Calu3 (cell line): ENCODE results near the gene SS18L1. TPM values are rescaled to one million over a fixed set of nuclear protein-coding genes. Genes with fewer than 3 reads are reported as not detected.

Experiments
- BruUV-seq: library from RNA; stranded (reverse); fragments of 400-500 nt; replicated peaks from 2 replicates; lab custom pipeline; 2021; lab: Mats Ljungman, UMichigan
- CTCF ChIA-PET: fragments of 300-600 bp; sonication (Branson Sonifier 250); formaldehyde crosslinking; loops from one replicate; lab custom pipeline; 2022; ENCODE audit warnings: antibody characterized with exemption; lab: Charles Lee
- DNase-seq: peaks from one replicate; pipeline ENCODE4 v3.0.0; 2022
- H3K27ac Mint-ChIP-seq: one replicate; pipeline ENCODE4 v1.8.0; 2022; ENCODE audit warnings: mixed read lengths; ENCODE audit not compliant: unreplicated experiment
- H3K27me3 Mint-ChIP-seq: one replicate; pipeline ENCODE4 v1.8.0; 2022; ENCODE audit warnings: mixed read lengths; ENCODE audit not compliant: unreplicated experiment
- H3K36me3 Mint-ChIP-seq: one replicate; pipeline ENCODE4 v1.8.0; 2022; ENCODE audit warnings: mild to moderate bottlenecking, moderate library complexity, mixed read lengths; ENCODE audit not compliant: insufficient read depth, unreplicated experiment
- H3K4me1 Mint-ChIP-seq: one replicate; pipeline ENCODE4 v1.8.0; 2022; ENCODE audit warnings: mild to moderate bottlenecking, low read depth, mixed read lengths; ENCODE audit not compliant: unreplicated experiment
- H3K4me3 Mint-ChIP-seq: one replicate; pipeline ENCODE4 v1.8.0; 2022; ENCODE audit warnings: mild to moderate bottlenecking, low read depth, moderate library complexity, mixed read lengths; ENCODE audit not compliant: unreplicated experiment
- H3K9me3 Mint-ChIP-seq: one replicate; pipeline ENCODE4 v1.8.0; 2022; ENCODE audit warnings: low read depth, mixed read lengths; ENCODE audit not compliant: unreplicated experiment
- CTCF ChIP-seq: fragments of 200-600 bp; IDR thresholded peaks from one replicate; pipeline ENCODE4 v1.8.0; 2022; ENCODE audit warnings: antibody characterized with exemption; ENCODE audit not compliant: unreplicated experiment
- intact Hi-C: fragments of 100-400 bp; cut with micrococcal nuclease; formaldehyde crosslinking; loops from one replicate; pipeline ENCODE4 v1.10.0; 2022; ENCODE audit not compliant: unreplicated experiment
- total RNA-seq: library from RNA; stranded (reverse); gene quantifications from 2 replicates; pipeline ENCODE4 v1.2.3, GENCODE V29; 2022

SS18L1 gene
- total RNA-seq, 1 experiment from 2014 or later = 47.4 TPM

- Mint-ChIP-seq H3K4me3 (no peak overlapping the region), H3K4me1 (peaks cover 14% of the 10 kb centered on the region), H3K27ac (no peak overlapping the region), H3K9me3 (no peaks in the 10 kb centered on the region), H3K36me3 (peaks cover 5% of the 10 kb centered on the region), H3K27me3 (peaks cover 51% of the 10 kb centered on the region)
- intact Hi-C loops = no loop called here
- BruUV-seq = no TSS peak
- no peak for TF ChIP-seq CTCF
- CTCF ChIA-PET = no interaction called here
- no peak for DNase-seq
Measured at GRCh38 chr20:62227591-62227976, 84.0 kb downstream of the SS18L1 start.

GRCh38 chr20:62227977-62228958, 84.7 kb downstream of the SS18L1 start:
- Mint-ChIP-seq H3K4me3 (no peak overlapping the region), H3K9me3 (no peaks in the 10 kb centered on the region), H3K4me1 (peaks cover 15% of the 10 kb centered on the region), H3K36me3 (peaks cover 5% of the 10 kb centered on the region), H3K27ac (no peak overlapping the region), H3K27me3 (peaks cover 44% of the 10 kb centered on the region)
- peak; percentile 43 for DNase-seq
- intact Hi-C loops = no loop called here
- TF ChIP-seq CTCF = peak; percentile 27
- BruUV-seq = no TSS peak
- CTCF ChIA-PET = no interaction called here

GRCh38 chr20:62228982-62229545, 85.5 kb downstream of the SS18L1 start:
- H3K36me3 Mint-ChIP-seq = peaks cover 5% of the 10 kb centered on the region
- BruUV-seq = no TSS peak
- no peak overlapping the region for H3K27ac Mint-ChIP-seq
- H3K27me3 Mint-ChIP-seq = peaks cover 36% of the 10 kb centered on the region
- CTCF ChIA-PET = no interaction called here
- H3K4me1 Mint-ChIP-seq = peaks cover 15% of the 10 kb centered on the region
- H3K9me3 Mint-ChIP-seq = no peaks in the 10 kb centered on the region
- no peak overlapping the region for H3K4me3 Mint-ChIP-seq
- TF ChIP-seq CTCF = no peak
- intact Hi-C loops = no loop called here
- no peak for DNase-seq

- CTCF ChIA-PET = no interaction called here
- Mint-ChIP-seq H3K27ac (no peak overlapping the region), H3K9me3 (no peaks in the 10 kb centered on the region), H3K4me1 (peaks cover 15% of the 10 kb centered on the region), H3K36me3 (peaks cover 5% of the 10 kb centered on the region), H3K4me3 (no peak overlapping the region), H3K27me3 (peaks cover 30% of the 10 kb centered on the region)
- no peak for DNase-seq
- TF ChIP-seq CTCF = no peak
- intact Hi-C loops = no loop called here
- BruUV-seq = no TSS peak
Measured at GRCh38 chr20:62229667-62230066, 86.1 kb downstream of the SS18L1 start.
